Measurements from ENCODE around the gene ACOXL.

Gene ACOXL

DNA sequence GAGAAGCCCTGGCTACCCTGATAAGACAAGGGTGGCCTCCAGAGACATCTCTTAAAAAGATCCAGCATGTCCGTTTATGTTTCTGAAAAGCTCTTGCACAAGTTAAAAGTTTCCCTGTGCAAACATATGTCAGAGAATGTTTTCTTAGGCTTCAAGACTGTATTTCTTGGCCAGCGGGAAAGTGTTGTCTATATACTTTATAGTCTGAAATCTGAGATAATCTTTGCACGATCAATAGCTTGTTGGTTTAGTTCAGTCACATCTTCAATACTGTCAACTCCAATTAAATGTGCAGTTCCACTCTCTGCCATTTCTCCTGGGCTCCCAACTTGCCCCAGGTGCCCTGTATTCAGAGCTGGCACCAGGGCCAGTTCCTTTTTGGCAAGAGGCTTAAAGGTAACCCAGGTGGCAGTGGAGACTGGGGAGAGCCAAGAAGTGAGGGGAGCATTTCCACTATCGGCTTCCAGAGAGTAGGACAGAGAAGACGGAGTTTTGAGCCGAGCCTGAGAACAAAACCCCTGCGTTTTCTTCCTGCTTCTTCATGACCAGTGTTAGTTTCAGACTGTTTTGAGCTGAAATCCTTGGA, 64.4 kb downstream of the ACOXL start:
- DNase-seq, result no peak

DNA sequence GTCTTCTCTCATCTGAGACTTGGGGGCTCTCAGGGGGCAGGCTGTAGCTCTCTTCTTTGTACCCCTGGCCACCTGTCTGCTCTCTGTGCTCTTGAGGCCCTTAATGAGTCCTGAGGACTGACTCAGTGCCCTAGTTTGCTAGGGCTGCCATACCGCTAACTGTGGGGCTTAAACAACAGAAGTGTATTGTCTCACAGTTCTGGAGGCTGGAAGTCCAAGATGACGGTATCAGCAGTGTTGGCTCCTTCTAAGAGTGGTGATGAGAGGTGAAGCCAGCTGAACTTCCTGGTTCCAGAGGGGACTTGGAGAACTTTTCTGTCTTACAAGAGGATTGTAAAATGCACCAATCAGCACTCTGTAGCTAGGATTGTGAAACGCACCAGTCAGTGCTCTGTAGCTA, 67.0 kb downstream of the ACOXL start:
- DNase-seq, result no peak

DNA sequence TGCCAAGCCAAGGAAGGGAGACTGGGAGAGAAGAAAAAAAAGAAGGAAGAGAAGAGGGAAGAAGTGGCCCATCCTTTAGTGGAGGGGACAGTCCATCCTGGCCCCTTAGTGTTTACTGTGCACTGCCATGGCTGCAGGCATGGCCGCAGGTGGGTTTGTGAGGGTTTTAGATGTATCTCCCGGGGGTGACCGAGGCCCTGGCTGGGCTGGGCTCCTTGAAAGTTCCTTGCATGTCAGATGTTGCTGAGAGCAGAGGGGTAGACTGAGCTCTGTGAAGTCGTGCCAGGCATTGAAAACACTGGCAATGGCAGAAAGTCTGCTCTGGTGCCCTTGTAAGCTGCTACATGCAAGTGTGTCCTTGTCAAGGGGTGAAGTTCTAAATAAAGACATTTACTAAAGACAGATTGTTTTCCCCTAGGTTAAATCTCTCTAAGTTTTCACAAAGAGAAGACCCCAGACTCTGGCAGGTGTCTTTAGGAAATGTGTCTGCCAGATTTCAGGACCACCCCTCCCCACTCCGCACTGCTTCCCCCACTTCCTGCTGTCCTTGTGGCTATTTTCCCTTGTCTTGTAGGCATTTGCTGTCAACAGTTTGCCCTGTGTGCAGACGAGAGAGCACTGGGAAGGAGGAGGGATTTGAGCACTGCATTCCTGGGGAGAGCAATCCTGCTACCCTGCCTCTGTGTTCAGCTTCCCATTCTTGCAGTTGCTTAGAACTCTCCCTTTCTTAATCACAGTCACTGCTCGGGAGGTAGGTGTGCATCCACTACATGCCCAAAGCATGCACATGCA, 68.4 kb downstream of the ACOXL start:
- no peak for DNase-seq

DNA sequence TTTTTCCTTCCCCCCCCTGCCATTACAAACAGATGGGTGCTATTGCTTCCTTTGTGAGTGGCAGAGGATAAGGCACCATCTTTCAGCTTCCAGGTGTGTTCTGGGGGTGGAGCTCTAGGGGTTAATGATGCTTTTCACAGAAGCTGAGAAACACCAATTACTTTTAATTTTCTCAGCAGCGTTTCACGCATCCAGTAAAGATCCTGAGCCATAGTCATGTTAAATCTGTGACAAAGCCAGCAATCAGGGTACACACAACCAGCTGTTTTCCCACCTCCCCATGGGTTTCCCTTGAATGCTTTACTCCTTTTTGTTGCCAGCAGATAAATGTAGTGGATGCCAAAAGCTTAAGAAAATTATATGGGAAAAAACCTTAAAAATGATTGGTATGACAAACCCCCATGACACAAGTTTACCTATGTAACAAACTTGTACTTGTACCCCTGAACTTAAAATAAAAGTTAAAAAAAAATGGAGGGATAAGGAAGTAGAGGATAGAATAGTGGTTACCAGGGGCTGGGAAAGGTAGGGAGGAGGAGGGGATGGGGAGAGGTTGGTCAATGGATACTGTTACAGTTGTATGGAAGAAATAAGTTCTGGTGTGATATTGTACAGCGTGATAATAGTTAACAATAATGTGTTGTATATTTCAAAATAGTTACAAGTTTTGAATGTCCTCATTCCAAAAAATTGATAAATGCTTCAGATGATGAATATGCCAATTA, 70.0 kb downstream of the ACOXL start:
- DNase-seq, result no peak

DNA sequence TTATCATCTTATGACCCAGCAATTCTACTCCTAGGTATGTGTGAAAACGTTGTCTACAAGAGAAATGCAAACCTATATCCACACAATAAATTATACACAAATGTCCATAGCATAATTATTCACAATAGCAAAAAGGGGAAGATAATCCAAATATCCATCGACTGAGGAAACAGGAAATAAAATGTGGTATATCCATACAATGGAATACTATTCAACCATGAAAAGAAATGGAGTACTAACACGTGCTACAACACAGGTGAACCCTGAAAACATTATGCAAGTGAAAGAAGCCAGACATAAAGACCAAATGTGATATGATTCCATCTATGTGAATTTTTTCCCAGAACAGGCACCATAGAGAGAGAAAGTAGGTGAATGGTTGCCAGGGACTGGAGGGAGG, 72.1 kb downstream of the ACOXL start:
- no peak for DNase-seq

DNA sequence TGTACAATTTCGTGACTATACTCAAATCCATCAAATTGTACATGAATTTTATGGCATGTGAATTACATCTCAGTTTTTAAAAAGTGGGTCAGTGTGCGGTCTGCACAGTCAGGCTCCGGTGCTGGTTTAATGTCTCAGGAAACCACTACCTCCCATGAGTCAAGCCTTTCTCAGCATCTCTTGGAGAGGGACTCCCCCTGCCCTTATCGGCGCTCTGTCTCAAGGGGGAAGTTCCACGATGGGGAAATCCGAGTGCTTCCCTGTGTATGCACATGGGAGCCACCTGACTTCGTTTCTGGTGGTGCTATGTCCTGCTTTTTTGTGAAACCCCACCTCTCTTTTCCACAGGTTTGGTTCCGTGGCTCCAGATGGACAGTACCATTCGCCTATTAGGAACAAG, 72.5 kb downstream of the ACOXL start:
- peak; percentile 47 to 58 for DNase-seq

DNA sequence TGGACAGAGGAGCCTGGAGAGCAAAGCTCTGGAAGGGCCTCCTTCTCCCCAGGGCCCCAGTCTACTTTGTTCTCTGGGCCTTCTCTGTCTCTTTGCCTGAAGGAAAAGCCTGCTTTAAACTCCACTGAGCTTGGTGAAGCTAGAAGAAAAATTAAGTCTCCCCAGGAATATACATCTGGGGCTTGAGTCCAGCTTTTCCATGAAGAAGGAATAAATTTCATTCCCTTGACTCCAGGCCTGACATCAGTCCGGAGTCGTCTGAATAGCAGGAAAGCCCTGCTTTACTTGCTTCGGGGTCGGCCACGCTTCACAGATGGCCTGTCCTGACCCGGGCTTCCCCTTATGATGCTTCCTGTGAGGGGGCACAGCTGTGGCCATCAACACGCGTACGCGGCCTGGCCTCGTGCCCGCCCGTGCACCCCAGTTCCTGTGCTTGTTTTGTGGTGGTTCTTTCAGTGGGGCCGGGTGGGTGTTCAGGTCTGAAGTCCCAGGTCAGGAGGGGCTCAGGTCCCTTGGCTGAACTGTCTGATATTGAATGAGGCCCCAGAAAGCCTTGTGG, 73.6 kb downstream of the ACOXL start:
- DNase-seq, result peak in 1 of 2 donors; percentile 21

DNA sequence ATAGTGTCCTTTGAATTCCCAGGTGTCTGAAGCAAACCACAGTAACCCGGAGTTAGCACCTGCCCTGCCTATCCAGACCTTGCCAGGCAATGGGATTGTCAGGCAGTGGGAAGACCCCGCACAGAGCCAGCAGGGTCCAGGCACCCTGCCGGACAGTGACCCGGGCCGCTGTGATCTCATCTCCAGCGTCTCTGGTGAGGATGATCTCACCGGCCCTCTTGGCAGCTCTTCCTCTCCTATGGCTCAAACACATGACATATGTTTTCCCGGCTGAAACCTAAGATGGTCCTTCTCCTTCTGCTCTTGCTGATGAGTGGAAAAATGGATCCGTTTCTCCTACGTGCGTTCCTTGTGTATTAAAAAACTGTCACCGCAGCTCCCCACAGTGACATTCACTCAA, 75.1 kb downstream of the ACOXL start:
- no peak for DNase-seq

DNA sequence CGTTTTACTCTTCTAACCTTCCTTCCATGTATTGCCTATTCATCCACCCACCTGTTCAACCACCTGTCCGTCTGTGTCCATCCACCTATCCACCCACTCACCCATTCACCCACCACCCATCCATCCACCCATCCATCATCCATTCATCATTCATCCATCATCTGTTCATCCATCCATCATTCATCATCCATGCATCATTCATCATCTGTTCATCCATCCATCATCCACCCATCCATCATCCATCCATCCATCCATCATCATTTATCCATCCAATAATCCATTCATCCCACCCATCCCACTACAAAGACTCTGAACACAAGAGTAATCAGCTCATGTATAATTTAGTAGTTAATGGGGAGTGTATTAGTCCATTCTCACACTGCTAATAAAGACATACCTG, 78.0 kb downstream of the ACOXL start:
- DNase-seq, result no peak

DNA sequence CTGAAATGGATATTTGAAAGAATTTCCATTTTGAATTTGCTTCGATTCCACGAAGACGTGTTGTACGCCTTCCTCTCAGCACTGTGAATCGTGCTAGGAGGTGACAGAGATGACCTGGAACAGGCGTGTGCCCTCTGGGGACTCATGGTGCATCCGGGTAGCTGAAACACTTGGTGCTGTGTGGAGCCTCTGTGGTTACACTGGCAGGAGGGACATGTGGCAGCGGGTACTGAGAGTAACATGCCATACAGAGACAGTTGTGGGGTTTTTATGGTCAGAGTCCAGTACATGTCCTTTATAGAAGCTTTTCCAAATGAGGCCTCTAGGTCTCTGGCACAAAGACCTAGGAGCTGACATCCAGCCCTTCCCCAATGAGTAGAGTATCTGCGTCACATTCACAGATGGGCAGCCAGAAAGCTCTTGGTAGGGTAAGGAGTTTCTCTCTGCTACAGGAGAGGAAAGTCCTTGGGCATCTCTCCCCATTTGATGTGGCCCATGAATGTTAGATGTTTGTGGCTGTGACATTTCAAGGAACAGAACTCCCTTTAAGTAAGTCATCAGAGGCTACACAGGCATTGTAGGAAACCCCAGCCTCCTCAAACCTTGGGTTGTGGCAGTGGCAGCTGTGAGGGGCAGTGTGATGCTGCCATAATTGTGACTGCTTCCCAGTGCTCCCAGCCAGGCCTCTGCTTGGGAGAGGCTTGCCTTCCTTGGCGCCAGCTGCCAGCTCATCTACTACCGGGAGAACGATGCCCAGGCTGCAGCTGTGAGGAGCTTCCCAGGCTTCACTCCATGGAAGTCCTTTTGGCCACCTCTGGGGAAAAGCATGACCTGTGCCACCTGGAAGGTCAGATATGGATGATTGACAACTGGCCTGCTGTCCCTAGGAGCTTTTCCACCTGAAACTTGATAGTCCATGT, 80.6 kb downstream of the ACOXL start:
- DNase-seq, result no peak

DNA sequence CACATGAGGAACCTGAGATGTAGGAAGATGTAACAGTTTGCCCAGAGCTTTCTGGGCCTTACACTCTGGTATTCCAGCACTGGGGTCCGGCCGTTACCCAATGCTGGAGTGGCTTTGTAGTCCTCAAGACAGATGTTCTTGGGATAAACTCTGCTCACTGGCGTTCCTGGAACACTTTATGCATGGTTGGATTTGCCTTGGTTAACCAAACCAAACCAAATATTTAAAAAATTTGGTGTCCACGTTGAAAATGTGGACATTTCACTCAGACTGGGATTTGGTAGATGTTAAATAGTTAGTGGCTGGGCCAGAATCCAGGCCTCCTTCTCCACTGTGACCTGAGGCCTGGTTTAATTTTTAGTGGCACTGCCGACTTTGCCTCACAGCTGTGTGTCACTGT, 81.5 kb downstream of the ACOXL start:
- no peak for DNase-seq

DNA sequence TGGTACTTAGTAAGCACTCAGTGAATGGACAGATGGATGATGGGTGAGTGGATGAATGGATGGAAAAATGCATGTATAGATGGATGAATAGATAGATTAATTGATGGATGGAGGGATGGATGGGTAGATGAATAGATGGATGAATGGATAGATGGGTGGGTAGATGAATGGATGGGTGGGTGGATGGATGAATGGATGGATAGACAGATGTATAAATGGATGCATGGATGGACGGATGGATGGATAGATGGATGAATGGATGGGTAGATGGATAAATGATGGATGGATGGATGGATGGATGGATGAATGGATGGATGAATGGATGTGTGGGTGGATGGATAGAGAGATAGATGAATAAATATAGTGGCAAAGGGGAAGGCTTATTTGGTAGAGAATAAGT, 83.6 kb downstream of the ACOXL start:
- DNase-seq, result no peak

DNA sequence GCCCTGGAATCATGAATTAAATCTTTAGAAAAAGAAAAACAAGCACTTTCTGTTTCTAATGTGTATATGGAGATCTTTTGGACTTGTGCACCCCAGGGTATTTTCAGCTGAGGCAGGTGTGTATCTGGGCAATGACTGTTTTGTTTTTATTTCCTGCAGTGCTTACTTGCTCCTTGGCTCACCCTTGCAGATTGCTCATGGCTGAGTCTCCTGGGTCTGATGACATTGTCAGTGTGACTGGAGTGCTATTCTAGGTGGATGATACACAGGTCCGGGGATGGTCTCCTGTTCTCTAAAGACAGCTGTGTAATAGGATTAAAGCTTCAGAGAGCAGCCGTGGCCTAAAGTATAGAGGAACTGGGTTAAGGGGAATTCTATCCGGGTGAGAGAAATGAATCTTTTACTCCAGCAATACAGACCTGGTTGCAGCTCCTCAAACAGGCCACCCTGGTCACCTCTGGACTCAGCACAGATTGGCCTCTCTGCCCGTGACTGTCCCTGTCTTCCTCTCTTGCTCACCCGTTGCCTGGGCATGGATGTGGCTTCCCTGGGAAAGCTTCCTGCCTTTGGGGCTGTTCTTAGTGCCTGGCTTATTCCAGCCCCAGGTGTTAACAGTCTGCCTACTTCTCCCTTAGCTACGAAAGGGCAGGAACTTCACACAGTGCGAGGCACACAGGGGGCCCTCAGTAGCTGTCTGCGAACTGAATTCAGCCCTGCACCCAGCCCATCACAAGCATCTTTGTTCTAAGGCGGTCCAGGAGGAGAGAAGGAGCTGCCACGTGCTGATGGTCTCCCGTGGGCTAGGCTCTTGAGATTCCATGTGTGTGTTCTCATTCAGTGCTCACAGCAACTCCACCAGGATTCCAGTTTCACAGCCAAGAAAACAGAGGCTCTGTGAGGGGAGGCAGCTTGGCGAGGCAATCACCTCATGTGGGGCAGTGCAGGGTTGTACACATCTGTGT, 84.3 kb downstream of the ACOXL start:
- no peak for DNase-seq

DNA sequence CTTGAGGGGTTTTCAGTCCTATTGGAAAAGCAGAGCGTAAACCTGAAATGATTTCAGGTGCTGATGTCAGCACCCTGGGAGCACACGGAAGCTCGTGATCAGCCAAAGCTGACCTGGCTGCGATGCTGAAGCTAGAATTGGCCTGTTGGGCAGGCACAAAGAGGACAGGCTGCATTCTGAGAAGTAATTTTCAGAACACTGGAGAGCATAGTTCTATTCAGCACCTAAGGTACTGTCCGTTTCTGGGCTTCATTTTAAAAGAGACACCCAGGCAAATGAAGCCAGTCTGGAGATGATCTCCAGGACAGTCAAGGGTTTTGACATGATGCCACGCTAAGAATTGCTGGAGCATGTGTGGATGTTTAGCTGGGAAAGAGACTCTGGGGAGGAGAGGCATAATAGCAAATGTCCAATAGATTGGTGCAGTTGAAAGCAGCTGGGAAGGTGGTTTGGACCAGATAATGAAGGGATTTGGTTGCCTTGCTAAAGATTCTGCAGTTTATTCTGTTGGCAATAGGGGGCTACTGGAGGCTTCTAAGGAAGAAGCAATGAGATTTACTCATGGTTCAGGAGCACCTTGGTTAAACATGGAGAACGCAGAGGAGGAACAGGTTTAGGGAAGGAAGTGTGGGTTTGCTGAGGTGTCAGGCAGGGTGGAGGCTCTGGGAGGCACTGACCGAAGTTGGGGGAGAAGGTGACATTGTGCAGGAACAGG, 86.6 kb downstream of the ACOXL start:
- no peak for DNase-seq

DNA sequence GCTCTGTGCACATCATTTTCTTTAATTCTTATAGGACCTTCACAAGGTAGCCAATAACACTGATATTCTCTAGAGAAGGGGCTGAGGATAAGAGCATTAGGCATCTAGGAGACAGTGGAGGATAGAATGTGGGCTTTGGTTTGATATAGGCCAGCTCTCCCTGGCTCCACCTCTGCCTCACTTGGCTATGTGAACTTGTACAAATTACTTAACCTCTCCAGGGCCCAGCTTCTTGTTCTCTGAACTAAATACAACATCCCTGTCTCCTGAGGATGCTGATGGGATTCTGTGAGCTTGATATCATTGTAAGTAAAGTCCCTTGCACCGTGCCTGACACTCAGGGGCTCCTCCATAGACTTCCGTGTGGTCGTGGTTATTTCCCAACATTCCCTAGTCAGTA, 87.3 kb downstream of the ACOXL start:
- DNase-seq, result no peak

DNA sequence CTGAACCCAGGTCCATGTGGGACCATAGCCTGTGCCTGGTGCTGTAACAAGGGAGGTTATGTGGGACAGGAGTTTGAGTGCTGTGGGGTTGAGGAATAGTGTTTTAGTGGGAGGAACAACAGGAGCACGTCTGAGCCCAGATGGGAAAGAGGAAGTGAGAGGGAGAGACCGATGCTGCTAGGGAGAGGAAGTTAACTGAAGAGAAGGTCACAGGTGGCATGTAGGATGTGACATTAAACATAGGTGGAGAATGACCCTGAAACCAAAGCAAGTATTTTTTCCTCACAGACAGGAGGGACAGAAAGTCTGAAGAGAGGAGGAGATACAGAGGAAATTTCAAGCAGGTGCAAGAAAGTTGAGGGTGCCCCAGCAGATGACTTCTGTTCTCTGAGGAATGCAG, 87.8 kb downstream of the ACOXL start:
- DNase-seq, result no peak

DNA sequence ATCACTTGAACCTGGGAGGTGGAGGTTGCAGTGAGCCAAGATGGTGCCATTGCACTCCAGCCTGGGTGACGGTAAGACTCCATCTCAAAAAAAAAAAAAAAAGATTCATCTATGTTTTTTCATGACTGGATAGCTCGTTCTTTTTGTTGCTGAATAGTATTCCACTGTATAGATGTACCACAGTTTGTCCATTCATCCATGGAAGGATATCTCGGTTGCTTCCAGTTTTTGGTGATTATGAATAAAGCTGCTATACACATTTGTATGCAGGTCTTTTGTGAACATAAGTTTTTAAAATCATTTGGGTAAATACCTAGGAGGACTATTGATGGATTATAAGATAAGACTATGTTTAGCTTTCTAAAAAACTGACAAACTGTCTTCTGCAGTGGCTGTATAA, 90.8 kb downstream of the ACOXL start:
- DNase-seq, result no peak

DNA sequence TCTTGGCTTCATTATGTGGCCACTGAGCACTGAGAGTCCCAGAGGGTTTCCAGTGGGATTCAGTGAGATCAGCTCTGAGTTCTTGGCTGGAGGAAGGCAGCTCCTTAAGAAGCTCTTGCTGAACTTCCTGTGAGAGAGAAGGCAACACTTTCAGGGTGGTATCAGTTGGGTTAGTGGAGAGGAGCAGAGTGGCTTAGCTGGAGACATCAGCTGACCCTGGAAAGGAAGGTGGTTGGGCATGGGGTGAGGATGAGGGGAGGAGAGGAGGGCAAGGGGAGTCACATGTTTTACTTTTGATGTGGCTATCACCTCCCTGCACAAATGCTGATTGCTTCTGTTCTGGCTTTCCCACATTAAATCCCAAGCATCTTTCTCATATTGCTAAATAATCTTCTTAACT, 95.1 kb downstream of the ACOXL start:
- no peak for DNase-seq

DNA sequence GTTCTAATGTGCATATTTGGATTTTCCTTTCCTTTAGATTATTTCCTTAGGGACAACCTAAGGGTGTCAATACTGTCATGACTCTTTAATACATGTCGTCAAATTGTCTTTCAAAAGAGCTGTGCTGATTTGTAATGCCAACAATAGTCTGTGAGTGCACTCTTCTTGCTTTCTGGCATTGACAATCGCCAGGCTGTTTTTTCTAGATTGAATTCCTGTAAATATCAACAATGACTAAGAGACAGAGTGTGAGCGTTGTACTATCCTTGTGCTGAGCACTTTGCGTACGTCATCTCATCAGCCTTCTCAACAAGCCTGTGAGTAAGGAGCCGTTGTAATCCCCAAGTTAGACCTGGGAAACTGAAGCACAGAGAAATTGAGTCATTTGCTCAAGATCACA, 96.0 kb downstream of the ACOXL start:
- no peak for DNase-seq

DNA sequence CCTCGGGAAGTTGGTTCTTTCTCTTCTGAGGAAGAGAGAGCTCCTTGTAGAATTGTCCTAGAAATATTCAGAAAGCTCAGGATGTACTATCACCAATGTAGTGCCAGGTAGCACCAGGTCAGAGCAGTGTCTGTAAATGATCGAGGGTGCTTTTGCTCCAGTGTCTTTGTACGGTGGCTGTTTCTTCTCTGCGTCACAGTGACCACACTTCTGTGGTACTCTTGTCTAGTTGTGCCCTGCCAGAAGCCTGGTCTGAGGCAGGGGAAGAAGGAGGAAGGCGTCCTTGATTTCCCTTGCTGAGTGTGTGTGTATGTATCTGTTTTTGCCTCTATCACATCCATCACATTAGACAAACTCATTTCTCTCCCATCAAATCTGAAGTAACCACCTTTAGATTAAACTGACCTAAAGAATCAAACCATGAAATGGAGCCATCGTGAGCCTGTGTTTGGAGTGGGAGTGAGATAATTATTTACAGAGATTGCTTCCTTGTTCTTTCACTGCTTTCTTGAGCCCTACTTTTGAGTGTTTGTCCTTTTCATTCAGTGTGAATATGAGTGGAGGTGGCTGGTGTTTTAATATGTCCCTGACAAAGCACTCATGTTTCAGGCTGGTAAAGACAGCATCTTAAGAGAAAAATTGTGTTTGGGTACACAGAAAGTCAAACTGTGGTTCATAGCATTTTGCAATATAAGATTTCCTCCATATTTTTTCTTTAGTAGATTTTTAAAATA, 97.2 kb downstream of the ACOXL start:
- DNase-seq, result no peak

Measured in CD4-positive, alpha-beta T cell treated with Interleukin-1 beta for 1 hour (primary cell).